HFF-Myc (cell line): ENCODE measurements around the gene RAB27B.
"Not testable (repeated sequence)": the region's sequence is repeated elsewhere in the genome, so short reads cannot be mapped to it uniquely, and the experiment has no call there.

ENCODE experiments used
- DNase-seq: peaks from one replicate; pipeline ENCODE4 v3.0.0-alpha.2; 2011; ENCODE audit warnings: low read depth; ENCODE audit errors: extremely low read depth
- H3K4me3 ChIP-seq: replicated peaks from 2 replicates; pipeline ENCODE4 v1.5.1; 2011; ENCODE audit warnings: low read depth, mild to moderate bottlenecking, control low read depth, low read length
- CTCF ChIP-seq: IDR thresholded peaks from 2 replicates; pipeline ENCODE4 v1.5.1; 2012; ENCODE audit warnings: mild to moderate bottlenecking, low read depth, low read length, control low read depth; ENCODE audit errors: missing control alignments

RAB27B gene

GRCh38 chr18:54813305-54813704, 15.0 kb upstream of the RAB27B start:
- DNase-seq, result no peak
- H3K4me3 ChIP-seq, result no peak overlapping the region
- TF ChIP-seq CTCF, result no peak

- no peak for DNase-seq
- TF ChIP-seq CTCF, result no peak
- H3K4me3 ChIP-seq, result no peak overlapping the region
Observed at GRCh38 chr18:54813977-54814565, 14.2 kb upstream of the RAB27B start.

GRCh38 chr18:54815086-54815485, 13.2 kb upstream of the RAB27B start:
- DNase-seq, result no peak
- TF ChIP-seq CTCF, result no peak
- H3K4me3 ChIP-seq, result no peak overlapping the region

- DNase-seq, H3K4me3 ChIP-seq: not testable (repeated sequence)
Observed at GRCh38 chr18:54820785-54821275, 7.4 kb upstream of the RAB27B start.

GRCh38 chr18:54822872-54823845, 5.1 kb upstream of the RAB27B start:
- TF ChIP-seq CTCF, result no peak
- no peak for DNase-seq
- no peak overlapping the region for H3K4me3 ChIP-seq

GRCh38 chr18:54824761-54825160, 3.5 kb upstream of the RAB27B start:
- no peak overlapping the region for H3K4me3 ChIP-seq
- no peak for DNase-seq
- no peak for TF ChIP-seq CTCF

GRCh38 chr18:54825601-54826344, 2.5 kb upstream of the RAB27B start:
- no peak for TF ChIP-seq CTCF
- no peak for DNase-seq
- no peak overlapping the region for H3K4me3 ChIP-seq
